DOHH2 (cell line): ENCODE data around the gene TES.

ENCODE experiments used
- H3F3A ChIP-seq: fragments of 200-600 bp; sonication (generic), shearing (Covaris generic); 2 replicates; pipeline ENCODE4 v1.6.0; 2016; ENCODE audit warnings: antibody characterized with exemption, mild to moderate bottlenecking; ENCODE audit not compliant: control insufficient read depth, insufficient read depth
- H3K27ac ChIP-seq: fragments of 200-600 bp; sonication (generic); 2 replicates; pipeline ENCODE4 v1.5.1; 2014; ENCODE audit warnings: low read depth, mild to moderate bottlenecking, low read length, moderate library complexity
- H3K27me3 ChIP-seq: fragments of 200-600 bp; sonication (generic); 2 replicates; pipeline ENCODE4 v1.6.1; 2014; ENCODE audit warnings: mild to moderate bottlenecking, low read length, mixed read lengths; ENCODE audit not compliant: control insufficient read depth
- H3K36me3 ChIP-seq: fragments of 200-600 bp; sonication (generic); 2 replicates; pipeline ENCODE4 v1.6.1; 2014; ENCODE audit warnings: mild to moderate bottlenecking, low read length, moderate library complexity, mixed read lengths; ENCODE audit not compliant: control insufficient read depth
- H3K4me1 ChIP-seq: fragments of 200-600 bp; sonication (generic); 2 replicates; pipeline ENCODE4 v1.6.1; 2014; ENCODE audit warnings: mild to moderate bottlenecking, low read length, mixed read lengths; ENCODE audit not compliant: control insufficient read depth
- H3K4me2 ChIP-seq: fragments of 200-600 bp; sonication (generic); 2 replicates; pipeline ENCODE4 v1.6.0; 2014; ENCODE audit warnings: mild to moderate bottlenecking, low read length, moderate library complexity
- H3K4me3 ChIP-seq: fragments of 200-600 bp; sonication (generic); 2 replicates; pipeline ENCODE4 v1.5.1; 2014; ENCODE audit warnings: mild to moderate bottlenecking, low read length, mixed read lengths
- H3K79me2 ChIP-seq: fragments of 200-600 bp; sonication (generic); 2 replicates; pipeline ENCODE4 v1.6.1; 2014; ENCODE audit warnings: mild to moderate bottlenecking, low read length, mixed read lengths; ENCODE audit not compliant: control insufficient read depth
- H3K9me2 ChIP-seq: fragments of 200-600 bp; sonication (generic); replicated peaks from 2 replicates; pipeline ENCODE4 v1.6.1; 2014; ENCODE audit warnings: mild to moderate bottlenecking, low read length, mixed read lengths; ENCODE audit not compliant: control insufficient read depth
- H3K9me3 ChIP-seq: fragments of 200-600 bp; sonication (generic); 2 replicates; pipeline ENCODE4 v1.6.1; 2014; ENCODE audit warnings: antibody characterized with exemption, low read length, mixed read lengths; ENCODE audit not compliant: control insufficient read depth, insufficient read depth
- H4K20me1 ChIP-seq: fragments of 200-600 bp; sonication (generic); 2 replicates; pipeline ENCODE4 v1.6.0; 2014; ENCODE audit warnings: low read depth, mild to moderate bottlenecking, antibody characterized with exemption, low read length, moderate library complexity; ENCODE audit not compliant: control insufficient read depth, insufficient read depth
- EZH2phosphoT487 ChIP-seq: fragments of 200-600 bp; sonication (generic); IDR thresholded peaks from 2 replicates; pipeline ENCODE4 v1.6.1; 2017; ENCODE audit warnings: borderline replicate concordance, mild to moderate bottlenecking, antibody characterized with exemption, low read length, moderate library complexity, mixed read lengths
- TF ChIP-seq, protein P1 (sequence below): fragments of 200-600 bp; sonication (generic); IDR thresholded peaks from one replicate; pipeline ENCODE4 v1.5.1; 2014; ENCODE audit warnings: antibody characterized with exemption, mild to moderate bottlenecking, low read depth, low read length; ENCODE audit not compliant: poor library complexity, severe bottlenecking

Gene TES

GRCh38 chr7:116187400-116187799, 22.9 kb upstream of the TES start:
- Histone ChIP-seq H3K27me3 (peaks cover 6% of the 10 kb centered on the region; the same call in 1 of the 2 replicates), H3K4me2 (no peak overlapping the region), H3F3A (no peaks in the 10 kb centered on the region), H3K4me3 (no peak overlapping the region), H3K9me2 (no peaks in the 10 kb centered on the region), H3K36me3 (no peaks in the 10 kb centered on the region), H3K79me2 (no peaks in the 10 kb centered on the region), H3K4me1 (no peaks in the 10 kb centered on the region), H4K20me1 (no peaks in the 10 kb centered on the region), H3K27ac (no peak overlapping the region), H3K9me3 (peaks cover 9% of the 10 kb centered on the region)
- no peak for TF ChIP-seq EZH2phosphoT487
- TF ChIP-seq, protein P1, sequence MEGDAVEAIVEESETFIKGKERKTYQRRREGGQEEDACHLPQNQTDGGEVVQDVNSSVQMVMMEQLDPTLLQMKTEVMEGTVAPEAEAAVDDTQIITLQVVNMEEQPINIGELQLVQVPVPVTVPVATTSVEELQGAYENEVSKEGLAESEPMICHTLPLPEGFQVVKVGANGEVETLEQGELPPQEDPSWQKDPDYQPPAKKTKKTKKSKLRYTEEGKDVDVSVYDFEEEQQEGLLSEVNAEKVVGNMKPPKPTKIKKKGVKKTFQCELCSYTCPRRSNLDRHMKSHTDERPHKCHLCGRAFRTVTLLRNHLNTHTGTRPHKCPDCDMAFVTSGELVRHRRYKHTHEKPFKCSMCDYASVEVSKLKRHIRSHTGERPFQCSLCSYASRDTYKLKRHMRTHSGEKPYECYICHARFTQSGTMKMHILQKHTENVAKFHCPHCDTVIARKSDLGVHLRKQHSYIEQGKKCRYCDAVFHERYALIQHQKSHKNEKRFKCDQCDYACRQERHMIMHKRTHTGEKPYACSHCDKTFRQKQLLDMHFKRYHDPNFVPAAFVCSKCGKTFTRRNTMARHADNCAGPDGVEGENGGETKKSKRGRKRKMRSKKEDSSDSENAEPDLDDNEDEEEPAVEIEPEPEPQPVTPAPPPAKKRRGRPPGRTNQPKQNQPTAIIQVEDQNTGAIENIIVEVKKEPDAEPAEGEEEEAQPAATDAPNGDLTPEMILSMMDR: no peak

DNA sequence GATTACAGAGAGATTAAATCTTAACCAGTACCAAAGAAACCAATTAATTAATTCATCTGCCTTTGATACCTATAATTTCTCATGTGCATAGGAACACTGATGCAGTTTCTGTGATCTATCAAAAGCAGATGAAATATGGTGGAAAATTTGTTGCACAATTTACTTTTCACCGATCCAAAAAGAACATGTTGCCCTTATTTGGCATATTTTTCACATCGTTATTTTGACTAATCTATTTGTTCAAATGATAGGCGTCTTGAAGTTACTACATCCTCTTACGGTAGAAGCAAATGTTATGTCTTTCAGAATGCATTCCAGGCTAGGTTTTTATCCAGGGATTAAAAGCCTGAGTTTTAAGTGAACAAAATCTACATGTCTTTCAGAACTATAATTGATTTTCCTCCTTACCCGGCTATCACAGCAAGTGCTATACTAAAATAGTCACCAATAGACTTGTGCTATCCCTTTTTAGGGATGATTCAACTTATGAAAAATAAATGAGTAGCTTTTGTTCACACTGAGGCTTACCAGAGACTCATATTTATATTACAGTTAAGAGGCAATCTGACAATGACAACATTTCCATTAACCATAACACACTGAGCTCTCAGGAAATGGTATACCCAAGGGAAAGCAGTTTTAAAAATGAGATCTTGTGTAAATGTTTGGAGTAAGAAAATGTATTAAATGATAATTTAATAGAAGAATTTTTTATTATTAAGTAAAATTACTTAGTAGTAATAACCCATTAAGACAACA, 16.8 kb upstream of the TES start:
- Histone ChIP-seq H3K36me3 (no peaks in the 10 kb centered on the region), H3K4me1 (no peaks in the 10 kb centered on the region), H3K4me3 (no peak overlapping the region), H3K79me2 (no peaks in the 10 kb centered on the region), H3K9me2 (no peaks in the 10 kb centered on the region), H3K27me3 (0 out of 2 replicates have a peak, but pooled peaks cover 5% of the 10 kb centered on the region), H3K4me2 (no peak overlapping the region), H4K20me1 (no peaks in the 10 kb centered on the region), H3K9me3 (no peaks in the 10 kb centered on the region), H3K27ac (no peak overlapping the region), H3F3A (no peaks in the 10 kb centered on the region)
- TF ChIP-seq, protein P1: no peak
- TF ChIP-seq EZH2phosphoT487: no peak

- H4K20me1 ChIP-seq: no peaks in the 10 kb centered on the region
- 0 out of 2 replicates have a peak, but pooled peaks cover 5% of the 10 kb centered on the region for H3K27me3 ChIP-seq
- no peak overlapping the region for H3K4me2 ChIP-seq
- no peaks in the 10 kb centered on the region for H3F3A ChIP-seq
- H3K36me3 ChIP-seq: no peaks in the 10 kb centered on the region
- no peak overlapping the region for H3K4me3 ChIP-seq
- H3K79me2 ChIP-seq: no peaks in the 10 kb centered on the region
- TF ChIP-seq, protein P1: no peak
- no peak for TF ChIP-seq EZH2phosphoT487
- H3K9me3 ChIP-seq: no peaks in the 10 kb centered on the region
- no peak overlapping the region for H3K27ac ChIP-seq
- no peaks in the 10 kb centered on the region for H3K4me1 ChIP-seq
- no peaks in the 10 kb centered on the region for H3K9me2 ChIP-seq
Measured at GRCh38 chr7:116194115-116194514, 16.2 kb upstream of the TES start.
